OCI-LY3 (cell line): Measurements from ENCODE around the gene DBET.
"Not testable (repeated sequence)": the region's sequence is repeated elsewhere in the genome, so short reads cannot be mapped to it uniquely, and the experiment has no call there.

Source experiments
- CTCF ChIP-seq: fragments of 200-600, 300-600 bp; sonication (generic); IDR thresholded peaks from 2 replicates; pipeline ENCODE4 v1.5.1; 2014; ENCODE audit warnings: antibody characterized with exemption, low read length, low read depth
- EZH2phosphoT487 ChIP-seq: fragments of 200-600 bp; shearing (Covaris generic); IDR thresholded peaks from 2 replicates; pipeline ENCODE4 v1.6.1; 2018; ENCODE audit warnings: antibody characterized with exemption, mixed run types, low read depth

- not testable (repeated sequence) for TF ChIP-seq CTCF, EZH2phosphoT487
Measured at GRCh38 chr4:190064342-190064741, at the start of gene DBET.
